COLO829 (cell line): Measurements from ENCODE around the gene CD19.
"Not testable (repeated sequence)": the region's sequence is repeated elsewhere in the genome, so short reads cannot be mapped to it uniquely, and the experiment has no call there.

Experiments
- DNase-seq: peaks from one replicate; pipeline ENCODE4 v3.0.0; 2012; ENCODE audit warnings: low spot score

CD19 gene

GRCh38 chr16:28931801-28932225, at the start of gene CD19:
CD19 (plus strand) TSS chr16:28931971; CDS start chr16:28932001, 30 bp downstream.
- no peak for DNase-seq

- DNase-seq, result no peak
These were observed 49.1 kb upstream of the CD19 start for GRCh38 chr16:28882551-28883160.

- DNase-seq, result no peak
These were observed 48.4 kb upstream of the CD19 start for GRCh38 chr16:28883221-28883996.

- no peak for DNase-seq
These were observed 47.7 kb upstream of the CD19 start for GRCh38 chr16:28884045-28884444.

GRCh38 chr16:28886945-28887344, 44.8 kb upstream of the CD19 start:
- DNase-seq, result no peak

- not testable (repeated sequence) for DNase-seq
These were observed 41.4 kb upstream of the CD19 start for GRCh38 chr16:28890355-28890754.

GRCh38 chr16:28891964-28892890, 39.5 kb upstream of the CD19 start:
- no peak for DNase-seq

GRCh38 chr16:28893291-28893690, 38.5 kb upstream of the CD19 start:
- DNase-seq, result no peak

GRCh38 chr16:28895609-28896008, 36.2 kb upstream of the CD19 start:
- DNase-seq, result no peak

- DNase-seq, result no peak
These were observed 33.9 kb upstream of the CD19 start for GRCh38 chr16:28897826-28898225.

GRCh38 chr16:28898266-28898665, 33.5 kb upstream of the CD19 start:
- DNase-seq, result no peak

- no peak for DNase-seq
These were observed 32.8 kb upstream of the CD19 start for GRCh38 chr16:28898942-28899341.

- no peak for DNase-seq
These were observed 31.7 kb upstream of the CD19 start for GRCh38 chr16:28899882-28900590.

GRCh38 chr16:28900601-28901000, 31.2 kb upstream of the CD19 start:
- no peak for DNase-seq

GRCh38 chr16:28901862-28902261, 29.9 kb upstream of the CD19 start:
- no peak for DNase-seq

GRCh38 chr16:28902909-28903308, 28.9 kb upstream of the CD19 start:
- DNase-seq, result no peak

- no peak for DNase-seq
These were observed 28.3 kb upstream of the CD19 start for GRCh38 chr16:28903344-28904042.

GRCh38 chr16:28904363-28904762, 27.4 kb upstream of the CD19 start:
- DNase-seq, result no peak

- no peak for DNase-seq
These were observed 26.9 kb upstream of the CD19 start for GRCh38 chr16:28904828-28905227.

- no peak for DNase-seq
These were observed 26.5 kb upstream of the CD19 start for GRCh38 chr16:28905229-28905754.

GRCh38 chr16:28905800-28906372, 25.9 kb upstream of the CD19 start:
- no peak for DNase-seq
